DOHH2 (cell line): ENCODE results near the gene RASAL1.

Experiments
- CTCF ChIP-seq: fragments of 200-600 bp; sonication (generic); IDR thresholded peaks from one replicate; pipeline ENCODE4 v1.5.1; 2014; ENCODE audit warnings: antibody characterized with exemption, mild to moderate bottlenecking, low read depth, low read length; ENCODE audit not compliant: poor library complexity, severe bottlenecking
- EZH2phosphoT487 ChIP-seq: fragments of 200-600 bp; sonication (generic); IDR thresholded peaks from 2 replicates; pipeline ENCODE4 v1.6.1; 2017; ENCODE audit warnings: borderline replicate concordance, mild to moderate bottlenecking, antibody characterized with exemption, low read length, moderate library complexity, mixed read lengths

GRCh38 chr12:113109360-113109759, 26.2 kb downstream of the RASAL1 start:
- TF ChIP-seq CTCF, result no peak
- TF ChIP-seq EZH2phosphoT487, result no peak
